Heart right ventricle (tissue), 16 donors: ENCODE measurements around the gene VTN. TPM values are rescaled to one million over a fixed set of nuclear protein-coding genes. Genes with fewer than 3 reads are reported as not detected.
A peak's percentile ranks its signal among the peaks of the same experiment; 100 is the strongest.

Experiments
- ATAC-seq, 8 donors: fragments of 200-7000 bp; cut with Tn5 transposase; one replicate each; pipeline ENCODE4 v1.9.1; 2020; ENCODE audit warnings: mild to moderate bottlenecking in 8 of 8, moderate library complexity in 8 of 8, moderate number of reproducible peaks in 1 of 8
- DNase-seq, 2 donors: peaks; one replicate each; pipeline ENCODE4 v3.0.0-alpha.2; 2020
- H3K27ac ChIP-seq, 10 donors: fragments of 200-600 bp; sonication (generic) in 2 of 10; one replicate each; pipeline versions ENCODE4 v1.5.0 to v1.8.0; 2020 to 2022; ENCODE audit warnings: mild to moderate bottlenecking in 3 of 10
- H3K27me3 ChIP-seq, 7 donors: fragments of 200-600 bp; one replicate each; pipeline ENCODE4 v1.8.0; 2021 to 2022; ENCODE audit warnings: mild to moderate bottlenecking in 2 of 7
- H3K36me3 ChIP-seq, 9 donors: fragments of 200-600 bp; sonication (generic) in 1 of 9; one replicate each; pipeline versions ENCODE4 v1.5.0 to v1.8.0; 2020 to 2022; ENCODE audit warnings: mild to moderate bottlenecking in 2 of 9
- H3K4me1 ChIP-seq, 9 donors: fragments of 200-600 bp; sonication (generic) in 1 of 9; one replicate each; pipeline versions ENCODE4 v1.5.0 to v1.8.0; 2020 to 2022; ENCODE audit warnings: mild to moderate bottlenecking in 4 of 9
- H3K4me3 ChIP-seq, 10 donors: fragments of 200-600 bp; sonication (generic) in 2 of 10; one replicate each; pipeline versions ENCODE4 v1.5.0 to v1.8.0; 2020 to 2022; ENCODE audit warnings: mild to moderate bottlenecking in 7 of 10, moderate library complexity in 2 of 10
- H3K9me3 ChIP-seq, 11 donors: fragments of 200-600 bp in 10 of 11; sonication (generic) in 2 of 11; one replicate each; pipeline versions ENCODE4 v1.5.0 to v1.8.0; 2013 to 2022; ENCODE audit warnings: mild to moderate bottlenecking in 2 of 11, control low read depth in 1 of 11, moderate library complexity in 1 of 11
- CTCF ChIP-seq, 9 donors: fragments of 200-600 bp; sonication (generic) in 2 of 9; IDR thresholded peaks; one replicate each; pipeline versions ENCODE4 v1.5.0 to v1.8.0; 2021 to 2022; ENCODE audit warnings: antibody characterized with exemption in 9 of 9, mild to moderate bottlenecking in 5 of 9, moderate library complexity in 1 of 9
- WGBS, 2 donors: extraction: QIAGEN DNeasy Blood & Tissue Kit; methylation state at CpG; one replicate each; pipeline ENCODE4 v1.1.7; 2013; ENCODE audit warnings: inconsistent platforms in 1 of 2; 5-methylcytosine and 5-hydroxymethylcytosine counted together
- intact Hi-C, 10 donors: fragments of 100-400 bp; cut with DNase I; formaldehyde crosslinking; loops; one replicate each; pipeline versions ENCODE4 v1.11.1 to v1.14.2; 2022
- polyA plus RNA-seq, 2 donors: library from polyadenylated mRNA; stranded (reverse); fragments of 200-250 nt; gene quantifications; one replicate each; pipeline ENCODE4 v1.2.3, GENCODE V29; 2013
- total RNA-seq, 10 donors: library from RNA; stranded (reverse); fragmentation: NEBNext Ultra II Directional in 3 of 10; extraction: Animal tissue kit (Norgen Biotek cat#: 25700) in 3 of 10; gene quantifications; one replicate each; pipeline versions ENCODE4 v1.2.1 to v1.2.4, GENCODE V29; 2021 to 2023
- donor health status: Arrhythmogenic right ventricular cardiomyopathy.
- donor health status: ischemic (EF 13 %, LVEDD 7.1; RV severe dilation, severe dysfunction).
- donor health status: healthy with polysubstance abuse.
- donor health status: DM: no; HTN: yes; CAD: no.
- donor health status: DM: no; HTN: no; CAD: no.
- donor health status: ischemic (EF 25% LVEDD 6.9; RV normal size, moderate dysfunction).
- donor health status: ischemic (EF 25% LVEDD 5.7; RV mildly dilated, moderate dysfunction).
- donor health status: healthy.
- donor health status: DM: yes; HTN: yes; CAD: no.
- donor health status: Ischemic cardiomyopathy.
- donor health status: ischemic (EF 35%, LVEDD 5.7; RV mildly dilated, moderate dysfunction).
- donor health status: nonischemic (EF 11% LVEDD 7.7; RV severe dilation, severe dysfunction).
- donor health status: DM: yes; HTN: yes; CAD: no.
- donor health status: PGD.
- donor health status: ischemic (EF 29% LVEDD 5.4; RV normal size, mild dysfunction).
- donor health status: nonischemic (EF 23%, LVEDD 6.1; RV moderate dilation, normal function).

Gene VTN
- total and polyA plus RNA-seq, 12 donors = 26.3 to 121 (median 64.8) TPM

GRCh38 chr17:28381141-28381825, 11.2 kb upstream of the VTN start:
- Histone ChIP-seq H3K4me1 (peaks cover 0 to 29% (median 10%) of the 10 kb centered on the region in 9 donors), H3K27ac (no peak overlapping the region), H3K9me3 (no peaks in the 10 kb centered on the region), H3K36me3 (peaks cover 0 to 11% (median 0%) of the 10 kb centered on the region in 9 donors), H3K27me3 (peaks cover 0 to 12% (median 0%) of the 10 kb centered on the region in 7 donors), H3K4me3 (peak overlapping the region in 6 of 10 donors; percentile 7 to 30 (median 16))
- ATAC-seq (peak in 3 of 8 donors; percentile 19 to 43 (median 42)), DNase-seq (no peak)
- WGBS, 2 donors = 18 to 31% methylated on average over 72 of the region's 72 CpGs
- peak in 5 of 9 donors; percentile 14 to 32 (median 22) for TF ChIP-seq CTCF (IDR thresholded peaks at IDR 0.05)
- intact Hi-C loops = no loop called here

- Histone ChIP-seq H3K36me3 (peaks cover 0 to 11% (median 0%) of the 10 kb centered on the region in 9 donors), H3K9me3 (no peaks in the 10 kb centered on the region), H3K27ac (no peak overlapping the region), H3K27me3 (peaks cover 0 to 12% (median 0%) of the 10 kb centered on the region in 7 donors), H3K4me1 (peaks cover 0 to 23% (median 10%) of the 10 kb centered on the region in 9 donors), H3K4me3 (no peak overlapping the region)
- intact Hi-C loops = no loop called here
- ATAC-seq (no peak), DNase-seq (no peak)
- 74 to 76% methylated on average over 10 of the region's 10 CpGs for WGBS, 2 donors
- no peak for TF ChIP-seq CTCF (IDR thresholded peaks at IDR 0.05)
These were observed 10.0 kb upstream of the VTN start for GRCh38 chr17:28379814-28380801.

- peaks cover 4 to 40% (median 29%) of the 10 kb centered on the region in 9 donors for H3K4me1 ChIP-seq
- no peak for ATAC-seq
These were observed 2.8 kb upstream of the VTN start for GRCh38 chr17:28372945-28373274.

More at GRCh38 chr17:28372945-28373274, 2.8 kb upstream of the VTN start:
- peaks cover 0 to 4% (median 0%) of the 10 kb centered on the region in 9 donors for H3K36me3 ChIP-seq
- peak overlapping the region in 6 of 10 donors; percentile 48 to 74 (median 67) for H3K4me3 ChIP-seq
- no peak overlapping the region for H3K27ac ChIP-seq
- no peak for DNase-seq
- no peak for TF ChIP-seq CTCF (IDR thresholded peaks at IDR 0.05)
- H3K27me3 ChIP-seq = peaks cover 0 to 22% (median 0%) of the 10 kb centered on the region in 7 donors
- intact Hi-C loops = no loop called here
- WGBS, 2 donors = 87 to 88% methylated on average over 6 of the region's 6 CpGs
- H3K9me3 ChIP-seq = no peaks in the 10 kb centered on the region
